GM19328 (cell line): ENCODE results near the gene ERICH6B.
"Not testable (repeated sequence)": the region's sequence is repeated elsewhere in the genome, so short reads cannot be mapped to it uniquely, and the experiment has no call there.

ENCODE experiments used
- ATAC-seq: cut with Tn5 transposase; IDR thresholded peaks from one replicate; pipeline ENCODE4 v1.9.1; 2021; ENCODE audit warnings: mild to moderate bottlenecking, moderate library complexity; ENCODE audit not compliant: unreplicated experiment

The ERICH6B gene

DNA sequence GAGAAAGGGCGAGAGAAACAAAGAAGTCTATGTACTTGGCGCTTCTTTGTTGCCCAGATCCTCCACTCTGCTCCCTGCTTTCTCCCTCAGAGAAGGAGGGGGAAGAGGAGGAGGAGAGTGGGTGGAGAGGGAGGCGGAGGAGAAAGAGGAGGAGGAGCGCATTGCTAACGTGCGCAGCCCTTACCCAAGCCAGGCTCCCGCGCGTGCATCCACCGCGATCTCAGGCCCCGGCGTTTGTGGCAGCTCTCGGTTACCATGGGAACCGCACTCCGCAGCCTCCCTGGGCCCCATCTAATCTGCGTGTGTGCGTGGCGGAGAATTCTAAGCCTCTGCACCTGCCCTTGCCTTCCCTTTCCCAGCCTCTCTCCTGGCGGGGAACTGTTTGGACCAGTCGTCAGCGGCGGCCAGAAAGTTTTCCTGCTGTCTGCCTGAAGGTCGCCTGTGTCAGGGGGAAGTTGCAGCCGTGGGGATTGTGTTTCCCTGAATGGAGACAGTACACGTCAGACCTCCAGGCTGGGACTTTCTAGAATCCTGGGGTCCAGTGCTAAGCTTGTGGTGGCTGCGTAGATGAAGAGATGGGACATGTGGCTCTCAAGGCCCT is at the start of gene ERICH6B:
ERICH6B (minus strand) TSS at position 239 of the 601 bp plus-strand sequence. CDS start 18,734 bp downstream, outside the sequence.
- ATAC-seq = no peak

DNA sequence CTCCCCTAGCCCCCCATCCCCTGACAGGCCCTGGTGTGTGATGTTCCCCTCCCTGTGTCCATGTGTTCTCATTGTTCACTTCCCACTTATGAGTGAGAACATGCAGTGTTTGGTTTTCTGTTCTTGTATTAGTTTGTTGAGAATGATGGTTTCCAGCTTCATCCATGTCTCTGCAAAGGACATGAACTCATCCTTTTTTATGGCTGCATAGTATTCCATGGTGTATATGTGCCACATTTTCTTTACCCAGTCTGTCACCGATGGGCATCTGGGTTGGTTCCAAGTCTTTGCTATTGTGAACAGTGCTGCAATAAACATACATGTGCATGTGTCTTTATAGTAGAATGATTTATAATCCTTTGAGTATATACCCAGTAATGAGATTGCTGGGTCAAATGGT is 47.4 kb upstream of the ERICH6B start:
- ATAC-seq = not testable (repeated sequence)

DNA sequence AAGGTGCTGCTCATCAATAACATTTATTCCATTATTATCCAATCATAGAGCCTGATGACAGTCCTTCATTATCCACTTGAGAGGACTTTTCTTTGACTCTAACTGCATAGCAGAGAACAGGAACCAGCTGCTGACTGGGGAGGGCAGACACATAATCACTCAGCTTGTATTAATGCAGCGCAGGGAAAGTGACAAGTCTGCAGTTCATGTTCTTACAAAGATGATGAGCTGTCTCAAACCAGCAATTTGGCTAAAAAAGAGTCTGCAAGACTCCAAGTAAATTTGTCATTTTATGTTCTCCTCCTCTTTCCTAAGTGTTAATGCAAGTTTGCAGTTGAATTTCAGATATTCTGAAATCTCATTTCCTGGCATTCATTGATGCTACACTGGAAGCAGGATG is 46.6 kb upstream of the ERICH6B start:
- no peak for ATAC-seq

DNA sequence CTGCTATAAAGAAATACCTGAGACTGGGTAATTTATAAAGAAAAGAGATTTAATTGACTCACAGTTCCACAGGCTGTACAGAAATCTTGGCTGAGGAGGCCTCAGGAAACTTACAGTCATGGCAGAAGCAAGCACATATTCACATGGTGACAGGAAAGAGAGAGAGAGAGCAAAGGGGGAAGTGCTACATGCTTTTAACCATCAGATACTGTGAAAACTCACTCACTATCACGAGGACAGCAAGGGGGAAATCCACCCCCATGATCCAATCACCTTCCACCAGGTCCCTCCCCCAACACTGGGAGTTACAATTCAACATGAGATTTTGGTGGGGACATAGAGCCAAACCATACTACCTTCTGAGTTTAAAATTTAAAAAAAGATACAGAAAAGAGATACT is 44.9 kb upstream of the ERICH6B start:
- ATAC-seq = not testable (repeated sequence)

DNA sequence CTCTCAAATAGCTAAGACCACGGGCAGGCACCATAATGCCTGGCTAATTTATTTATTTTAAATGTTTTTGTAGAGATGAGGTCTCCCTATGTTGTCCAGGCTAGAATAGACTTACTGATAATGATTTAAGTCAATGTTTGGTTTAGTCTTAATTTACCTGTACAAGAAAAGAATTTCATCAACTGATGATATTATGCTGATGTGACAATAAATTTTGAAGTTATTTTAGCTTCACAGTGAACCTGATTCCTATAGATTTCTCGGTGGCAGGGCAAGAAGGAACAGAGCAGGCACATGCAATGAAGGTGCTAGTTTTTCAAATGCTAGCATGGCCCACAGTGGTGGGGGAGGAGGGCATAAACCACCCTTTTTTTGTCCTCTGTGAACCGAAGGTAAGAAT is 44.0 kb upstream of the ERICH6B start:
- no peak for ATAC-seq

DNA sequence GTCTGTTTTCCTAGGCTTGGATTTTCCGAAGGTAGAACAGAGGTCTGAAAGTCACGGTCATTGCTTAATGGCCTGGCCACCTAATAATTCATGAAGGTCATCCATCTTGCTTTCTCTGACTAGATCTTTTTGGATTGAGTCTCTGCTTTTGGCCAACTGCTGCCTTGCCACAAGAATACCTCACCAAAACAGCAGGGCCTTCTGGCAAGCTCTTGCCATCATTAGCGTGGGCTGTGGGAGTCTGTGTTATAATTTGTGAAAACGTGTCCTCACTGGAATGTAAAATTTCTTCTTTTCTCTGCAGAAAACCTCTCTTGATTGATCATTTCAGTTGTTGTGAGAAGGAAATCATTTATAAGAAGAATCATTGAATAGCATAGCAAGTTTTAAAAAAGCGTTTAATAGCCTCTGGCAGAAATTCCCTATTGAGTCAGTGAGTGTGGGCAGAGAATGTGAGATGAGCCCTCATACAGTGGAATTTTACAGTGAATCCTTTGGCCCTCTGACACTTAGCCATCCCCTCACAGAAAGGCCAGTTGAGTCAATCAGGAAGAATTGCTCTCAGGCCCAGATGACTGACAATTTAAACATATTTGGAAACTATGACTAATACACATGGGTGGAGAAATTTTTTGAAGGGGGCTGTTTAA is 43.2 kb upstream of the ERICH6B start:
- ATAC-seq = no peak

DNA sequence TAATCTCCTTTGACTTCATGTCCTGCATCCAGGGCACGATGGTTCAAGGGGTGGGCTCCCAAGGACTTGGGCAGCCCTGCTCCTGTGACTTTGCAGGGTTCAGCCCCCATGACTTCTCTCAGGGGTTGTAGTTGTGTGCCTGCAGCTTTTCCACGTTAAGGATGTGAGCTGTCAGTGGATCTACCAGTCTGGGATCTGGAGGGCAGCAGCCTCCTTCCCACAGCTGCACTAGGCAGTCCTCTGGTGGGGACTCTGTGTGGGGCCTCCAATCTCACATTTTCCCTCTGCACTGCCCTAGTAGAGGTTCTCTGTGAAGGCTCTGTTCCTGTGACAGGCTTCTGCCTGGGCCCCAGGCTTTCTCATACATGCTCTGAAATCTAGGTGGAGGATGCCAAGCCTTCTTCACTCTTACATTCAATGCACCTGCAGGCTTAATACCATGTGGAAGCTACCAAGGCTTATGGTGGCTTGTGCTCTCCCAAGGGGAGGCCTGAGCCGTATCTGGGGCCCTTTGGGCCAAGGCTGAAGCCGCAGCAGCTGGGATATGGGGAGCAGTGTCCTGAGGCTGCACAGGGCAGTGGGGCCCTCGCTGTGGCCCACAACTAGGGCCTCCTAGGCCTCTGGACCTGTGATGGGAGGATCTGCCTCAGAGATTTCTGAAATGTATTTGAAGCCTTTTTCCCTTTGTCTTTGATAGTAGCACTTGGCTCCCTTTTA is 39.3 kb upstream of the ERICH6B start:
- ATAC-seq = no peak

DNA sequence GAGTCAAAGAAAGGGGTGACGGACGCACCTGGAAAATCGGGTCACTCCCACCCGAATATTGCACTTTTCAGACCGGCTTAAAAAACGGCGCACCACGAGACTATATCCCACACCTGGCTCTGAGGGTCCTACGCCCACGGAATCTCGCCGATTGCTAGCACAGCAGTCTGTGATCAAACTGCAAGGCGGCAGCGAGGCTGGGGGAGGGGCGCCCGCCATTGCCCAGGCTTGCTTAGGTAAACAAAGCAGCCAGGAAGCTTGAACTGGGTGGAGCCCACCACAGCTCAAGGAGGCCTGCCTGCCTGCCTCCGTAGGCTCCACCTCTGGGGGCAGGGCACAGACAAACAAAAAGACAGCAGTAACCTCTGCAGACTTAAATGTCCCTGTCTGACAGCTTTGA is 29.7 kb upstream of the ERICH6B start:
- not testable (repeated sequence) for ATAC-seq

DNA sequence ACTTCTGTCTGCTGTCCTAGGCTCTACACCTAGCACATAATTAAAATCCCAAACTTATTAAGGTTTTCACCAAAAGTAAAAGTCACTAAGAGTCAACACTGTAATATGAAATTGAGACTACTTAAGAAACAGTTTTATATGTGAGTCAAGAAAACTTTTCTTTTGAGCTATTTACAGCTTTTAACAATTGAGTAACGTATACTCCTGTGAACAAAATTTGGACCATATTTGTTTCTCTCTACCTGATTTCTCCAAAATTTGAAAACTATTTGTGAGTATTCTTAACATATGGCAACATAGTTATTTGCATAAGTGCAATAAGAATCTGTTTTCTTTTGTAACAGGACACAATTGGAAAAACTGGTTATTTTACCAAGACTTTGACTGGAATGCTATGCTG is 26.6 kb upstream of the ERICH6B start:
- not testable (repeated sequence) for ATAC-seq

DNA sequence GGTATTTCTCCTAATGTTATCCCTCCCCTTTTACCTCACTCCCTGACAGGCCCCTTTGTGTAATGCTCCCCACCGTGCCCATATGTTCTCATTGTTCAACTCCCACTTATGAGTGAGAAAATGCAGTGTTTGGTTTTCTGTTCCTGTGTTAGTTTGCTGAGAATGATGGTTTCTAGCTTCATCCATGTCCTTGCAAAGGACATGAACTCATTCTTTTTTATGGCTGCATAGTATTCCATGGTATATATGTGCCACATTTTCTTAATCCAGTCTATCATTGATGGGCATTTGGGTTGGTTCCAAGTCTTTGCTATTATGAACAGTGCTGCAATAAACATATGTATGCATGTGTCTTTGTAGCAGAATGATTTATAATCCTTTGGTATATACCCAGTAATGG is 19.8 kb upstream of the ERICH6B start:
- not testable (repeated sequence) for ATAC-seq

DNA sequence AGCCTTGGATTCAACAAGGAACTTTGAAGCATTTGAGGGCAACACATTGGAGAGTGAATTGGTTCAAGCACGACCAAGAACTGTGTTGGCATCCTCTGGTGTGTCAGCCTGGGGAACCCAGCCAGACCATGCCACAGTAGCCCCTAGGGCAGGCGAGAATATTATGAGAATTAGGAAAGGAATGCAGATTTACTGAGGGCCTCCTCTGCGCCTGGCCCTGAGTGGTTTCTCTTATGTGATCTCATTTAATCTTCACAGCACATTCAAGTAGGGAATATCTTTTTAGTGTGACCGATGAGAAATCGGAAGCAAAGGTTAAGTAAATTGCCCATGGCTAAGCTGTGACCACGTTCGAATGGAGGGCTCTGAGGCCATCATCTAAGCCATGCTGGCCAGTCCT is 15.3 kb upstream of the ERICH6B start:
- ATAC-seq = no peak

DNA sequence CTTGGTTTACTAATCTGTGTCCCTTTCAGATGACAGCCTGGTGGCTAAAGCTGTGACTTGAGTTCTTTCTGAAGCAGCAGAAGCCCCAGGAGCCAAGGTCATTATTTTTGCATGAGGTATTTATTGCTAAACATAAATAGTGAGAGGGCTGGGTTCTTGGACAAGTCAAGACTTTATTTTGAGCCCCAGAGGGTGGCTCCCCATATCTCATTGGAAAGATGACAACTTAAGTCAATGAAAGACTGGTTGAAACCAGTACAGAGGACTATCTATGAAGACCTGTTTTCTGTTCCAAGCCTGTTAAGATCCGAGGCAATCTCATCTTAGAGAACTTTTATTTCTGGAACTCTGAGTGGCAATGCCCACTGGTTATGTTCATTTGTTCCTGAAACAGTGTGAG is 14.4 kb upstream of the ERICH6B start:
- ATAC-seq = no peak

DNA sequence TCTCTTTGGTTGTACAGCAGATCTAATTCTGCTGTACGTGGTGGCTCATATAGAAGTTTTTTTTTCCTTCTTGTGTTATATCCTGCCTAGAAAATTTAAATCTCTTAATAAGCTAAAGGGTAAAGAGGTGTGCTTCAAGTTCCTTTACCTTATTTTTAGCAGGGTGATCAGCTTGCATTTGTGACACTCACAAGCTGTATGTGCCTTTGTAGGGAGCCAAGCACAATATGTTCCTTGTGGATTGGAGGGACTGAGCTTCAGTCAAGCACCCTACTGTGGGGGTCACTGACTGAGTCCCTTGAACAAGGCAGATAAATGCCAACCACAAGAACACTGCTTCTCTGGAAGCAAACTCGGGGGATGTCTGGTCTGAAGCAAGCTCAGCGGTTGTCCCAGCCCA is 12.6 kb upstream of the ERICH6B start:
- no peak for ATAC-seq

DNA sequence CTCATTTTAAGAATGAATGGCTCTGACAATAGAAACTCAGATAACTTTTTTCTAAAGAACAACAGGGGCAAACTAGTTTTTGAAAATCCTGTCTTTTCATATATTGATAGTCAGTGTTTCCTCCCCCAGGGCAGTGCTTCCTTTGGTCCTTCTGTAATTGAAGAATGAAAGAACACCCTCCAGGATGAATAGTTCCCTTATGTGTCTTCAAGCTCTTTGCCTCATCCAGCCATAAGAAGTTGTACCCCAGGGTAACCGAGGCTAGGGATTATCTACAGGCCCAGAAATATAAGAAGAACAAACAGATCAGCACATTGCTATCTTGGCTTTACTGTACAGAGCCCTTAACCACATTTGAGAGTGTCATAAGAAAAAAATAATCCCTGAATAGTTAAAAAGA is 12.1 kb upstream of the ERICH6B start:
- ATAC-seq = no peak

DNA sequence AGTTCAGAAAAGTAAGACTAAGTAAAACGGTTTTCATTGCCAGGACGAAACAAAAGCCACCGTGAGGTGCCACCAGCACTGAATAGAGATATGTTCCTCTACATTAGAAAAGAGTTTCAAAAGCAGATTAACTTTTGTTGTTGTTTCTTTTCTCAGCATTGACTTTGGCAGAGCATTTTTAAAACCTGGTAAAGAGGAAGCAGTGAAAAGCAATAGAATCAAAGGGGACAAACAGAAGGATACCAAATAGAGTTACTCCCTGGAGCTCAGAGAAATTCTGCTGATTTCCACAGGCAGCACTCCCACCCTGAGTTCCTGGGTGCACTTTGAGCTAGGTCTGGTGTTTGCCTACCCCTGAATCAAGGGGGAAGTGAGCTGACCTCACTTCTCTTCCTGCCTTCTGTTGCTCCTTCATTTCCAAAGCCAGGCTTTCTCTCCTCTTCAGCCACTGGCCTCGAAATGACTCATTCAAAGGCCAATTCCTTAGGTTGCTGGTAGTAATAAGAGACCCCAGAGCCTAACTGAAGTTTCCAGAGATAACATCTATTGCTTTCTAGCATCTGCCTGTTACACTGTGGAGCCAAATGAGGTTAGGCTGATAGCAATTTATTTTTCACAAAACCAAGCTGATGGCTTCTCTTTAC is 11.3 kb upstream of the ERICH6B start:
- ATAC-seq = no peak

DNA sequence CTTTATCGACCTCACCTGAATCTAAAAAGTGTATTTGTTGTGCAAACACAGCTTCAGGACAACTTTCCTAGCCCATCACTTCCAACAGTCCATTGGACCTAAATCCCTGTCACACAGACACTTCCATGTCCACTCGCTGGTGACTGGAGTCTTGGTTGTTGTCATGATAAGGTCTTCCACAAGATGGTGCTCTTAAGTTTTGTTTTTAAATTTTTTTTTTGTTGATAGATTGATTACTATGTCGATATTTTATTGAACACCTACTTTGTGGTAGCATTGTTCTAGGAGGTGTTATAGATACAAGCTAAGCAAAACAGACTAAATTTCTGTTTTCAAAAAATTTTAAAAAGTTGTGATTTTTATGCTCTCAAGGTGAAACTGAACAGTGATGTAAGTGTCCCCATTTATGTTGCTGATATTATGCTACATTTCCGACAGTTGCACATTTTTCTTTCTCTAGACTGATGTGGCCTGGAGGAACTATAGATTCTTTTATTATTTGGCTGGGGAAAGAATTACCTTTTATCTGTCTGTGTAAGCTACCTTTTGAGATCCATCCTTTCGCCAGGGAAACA is 8.1 kb upstream of the ERICH6B start:
- no peak for ATAC-seq

DNA sequence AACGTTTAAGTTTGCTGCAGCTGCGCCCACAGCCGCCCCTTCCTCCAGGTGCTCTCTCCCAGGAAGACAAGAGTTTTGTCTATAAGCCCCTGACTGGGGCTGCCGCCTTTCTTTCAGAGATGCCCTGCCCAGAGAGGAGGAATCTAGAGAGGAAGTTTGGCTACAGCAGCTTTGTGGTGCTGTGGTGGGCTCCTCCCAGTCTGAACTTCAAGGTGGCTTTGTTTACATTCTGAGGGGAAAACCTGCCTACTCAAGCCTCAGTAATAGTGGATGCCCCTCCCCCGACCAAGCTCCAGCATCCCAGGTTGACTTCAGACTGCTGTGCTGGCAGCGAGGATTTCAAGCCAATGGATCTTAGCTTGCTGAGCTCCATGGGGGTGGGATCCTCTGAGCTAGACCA is 6.4 kb upstream of the ERICH6B start:
- no peak for ATAC-seq

DNA sequence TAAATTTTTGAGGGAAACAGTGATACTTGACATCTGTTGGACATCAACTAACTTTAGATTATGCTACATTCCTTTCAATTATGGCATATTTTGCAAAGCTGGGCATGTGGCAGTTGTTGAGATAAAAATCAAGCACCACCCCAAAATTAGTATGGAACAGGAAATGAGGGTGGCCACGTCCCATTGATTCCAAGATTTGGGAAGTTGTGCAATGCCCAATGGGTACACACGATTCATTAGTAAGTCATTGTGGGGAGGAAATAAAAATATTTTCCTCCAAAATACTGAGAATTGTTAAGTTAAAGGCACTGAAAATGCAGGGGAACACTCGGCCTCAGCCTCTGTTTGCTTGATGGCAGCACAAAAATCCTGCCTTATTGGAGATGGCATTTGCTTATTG is 7.6 kb downstream of the ERICH6B start:
- no peak for ATAC-seq

DNA sequence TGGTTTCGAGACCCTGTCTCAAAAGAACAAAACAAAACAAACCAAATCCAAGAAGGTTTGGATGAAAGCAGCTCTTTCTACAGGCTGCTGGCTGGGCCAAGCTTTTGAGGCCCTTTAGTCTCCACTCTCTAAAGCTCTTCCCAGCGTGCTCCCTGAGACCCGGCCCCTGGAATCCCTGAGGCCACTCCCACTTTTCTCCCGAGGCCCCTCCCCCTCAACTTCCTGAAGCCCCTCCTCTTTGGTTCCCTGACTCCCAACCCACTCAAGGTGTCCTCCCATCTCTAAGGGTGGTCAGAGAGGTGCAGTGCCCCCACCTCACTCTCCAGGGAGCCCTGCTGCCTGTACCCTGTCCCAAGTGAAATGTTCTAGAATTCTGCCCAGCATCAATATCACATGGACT is 10.6 kb downstream of the ERICH6B start:
- ATAC-seq = no peak

DNA sequence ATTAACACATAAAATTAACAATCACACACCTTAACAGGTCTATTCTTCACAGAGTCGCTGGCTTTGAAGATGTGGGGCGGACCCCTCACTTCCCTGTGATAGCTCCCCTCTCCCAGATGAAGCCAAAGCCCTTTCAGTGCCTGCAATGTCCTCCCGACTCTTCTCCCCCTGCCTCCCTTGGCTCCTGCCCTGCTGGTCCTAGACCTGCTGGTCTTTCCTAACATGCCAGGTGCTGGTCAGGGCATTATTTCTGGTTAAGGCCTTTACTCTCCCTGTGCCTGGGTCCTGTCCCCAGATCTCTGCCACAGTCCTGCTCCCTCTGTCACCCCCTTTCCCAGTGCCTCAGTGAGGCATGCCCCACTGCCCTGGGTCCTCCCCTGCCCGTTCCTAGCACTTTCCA is 12.2 kb downstream of the ERICH6B start:
- no peak for ATAC-seq
